ENCODE results near the gene BAD. TPM values are rescaled to one million over a fixed set of nuclear protein-coding genes. Genes with fewer than 3 reads are reported as not detected.
A peak's percentile ranks its signal among the peaks of the same experiment; 100 is the strongest.

Gene BAD
- total and polyA plus RNA-seq, 2 of the 13 experiments (the other 11 are each of a cell fraction or from before 2014, with no cell fraction given): 17.9 to 28.5 TPM

GRCh38 chr11:64246871-64247728, 37.4 kb downstream of the BAD start, which contains the start of gene PPP1R14B (continued):
- TF ChIP-seq DZIP1 (CRISPR knock-in tag; IDR thresholded peaks at IDR 0.05): no peak
- TF ChIP-seq GTF2F1 (IDR thresholded peaks at IDR 0.05; ENCODE audit: low read length): no peak
- TF ChIP-seq PAWR (CRISPR knock-in tag; IDR thresholded peaks at IDR 0.05; ENCODE audit: borderline replicate concordance): 0 out of 2 replicates have a peak, but pooled peaks have one; percentile 23
- TF ChIP-seq, protein P1, sequence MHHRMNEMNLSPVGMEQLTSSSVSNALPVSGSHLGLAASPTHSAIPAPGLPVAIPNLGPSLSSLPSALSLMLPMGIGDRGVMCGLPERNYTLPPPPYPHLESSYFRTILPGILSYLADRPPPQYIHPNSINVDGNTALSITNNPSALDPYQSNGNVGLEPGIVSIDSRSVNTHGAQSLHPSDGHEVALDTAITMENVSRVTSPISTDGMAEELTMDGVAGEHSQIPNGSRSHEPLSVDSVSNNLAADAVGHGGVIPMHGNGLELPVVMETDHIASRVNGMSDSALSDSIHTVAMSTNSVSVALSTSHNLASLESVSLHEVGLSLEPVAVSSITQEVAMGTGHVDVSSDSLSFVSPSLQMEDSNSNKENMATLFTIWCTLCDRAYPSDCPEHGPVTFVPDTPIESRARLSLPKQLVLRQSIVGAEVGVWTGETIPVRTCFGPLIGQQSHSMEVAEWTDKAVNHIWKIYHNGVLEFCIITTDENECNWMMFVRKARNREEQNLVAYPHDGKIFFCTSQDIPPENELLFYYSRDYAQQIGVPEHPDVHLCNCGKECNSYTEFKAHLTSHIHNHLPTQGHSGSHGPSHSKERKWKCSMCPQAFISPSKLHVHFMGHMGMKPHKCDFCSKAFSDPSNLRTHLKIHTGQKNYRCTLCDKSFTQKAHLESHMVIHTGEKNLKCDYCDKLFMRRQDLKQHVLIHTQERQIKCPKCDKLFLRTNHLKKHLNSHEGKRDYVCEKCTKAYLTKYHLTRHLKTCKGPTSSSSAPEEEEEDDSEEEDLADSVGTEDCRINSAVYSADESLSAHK (CRISPR knock-in tag; IDR thresholded peaks at IDR 0.05; ENCODE audit: borderline replicate concordance): no peak
- TF ChIP-seq ZNF652 (CRISPR knock-in tag; IDR thresholded peaks at IDR 0.05; ENCODE audit: borderline replicate concordance, low read depth): 0 out of 2 replicates have a peak, but pooled peaks have one; percentile 25
- TF ChIP-seq EEA1 (CRISPR knock-in tag; IDR thresholded peaks at IDR 0.05; ENCODE audit: borderline replicate concordance): 0 out of 2 replicates have a peak, but pooled peaks have one; percentile 29
- TF ChIP-seq TOPORS (CRISPR knock-in tag; IDR thresholded peaks at IDR 0.05): 0 out of 2 replicates have a peak, but pooled peaks have one; percentile 63
- peak; percentile 48 for TF ChIP-seq CBX1 (IDR thresholded peaks at IDR 0.05; ENCODE audit: low read depth)
- no peak for TF ChIP-seq SRY (CRISPR knock-in tag; IDR thresholded peaks at IDR 0.05)
- no peak for TF ChIP-seq PHB2 (IDR thresholded peaks at IDR 0.05; ENCODE audit: partially characterized antibody)
- peak; percentile 39; the same call in 1 of the 2 replicates for TF ChIP-seq ZNF616 (CRISPR knock-in tag; IDR thresholded peaks at IDR 0.05; ENCODE audit: low read depth)
- peak; percentile 98 for TF ChIP-seq YY1 (IDR thresholded peaks at IDR 0.05; ENCODE audit: insufficient read depth, insufficient replicate concordance, low read depth, low read length)
- peak; percentile 66; the same call in 1 of the 2 replicates for TF ChIP-seq ZNF335 (CRISPR knock-in tag; IDR thresholded peaks at IDR 0.05)
- peak; percentile 81; the same call in 1 of the 2 replicates for TF ChIP-seq KDM2A (CRISPR knock-in tag; IDR thresholded peaks at IDR 0.05; ENCODE audit: borderline replicate concordance, low read depth)
- TF ChIP-seq RBFOX2 (IDR thresholded peaks at IDR 0.05; ENCODE audit: low read depth, low read length): peak; percentile 88
- 0 out of 2 replicates have a peak, but pooled peaks have one; percentile 9 for TF ChIP-seq ZKSCAN8 (CRISPR knock-in tag; IDR thresholded peaks at IDR 0.05; ENCODE audit: borderline replicate concordance)
- peak; percentile 59; the same call in 1 of the 2 replicates for TF ChIP-seq HDAC2 (CRISPR knock-in tag; IDR thresholded peaks at IDR 0.05)
- peak; percentile 40; the same call in 1 of the 2 replicates for TF ChIP-seq NR2C2 (CRISPR knock-in tag; IDR thresholded peaks at IDR 0.05; ENCODE audit: borderline replicate concordance)
